Measurements from ENCODE around the gene NFKBIZ.

NFKBIZ gene

DNA sequence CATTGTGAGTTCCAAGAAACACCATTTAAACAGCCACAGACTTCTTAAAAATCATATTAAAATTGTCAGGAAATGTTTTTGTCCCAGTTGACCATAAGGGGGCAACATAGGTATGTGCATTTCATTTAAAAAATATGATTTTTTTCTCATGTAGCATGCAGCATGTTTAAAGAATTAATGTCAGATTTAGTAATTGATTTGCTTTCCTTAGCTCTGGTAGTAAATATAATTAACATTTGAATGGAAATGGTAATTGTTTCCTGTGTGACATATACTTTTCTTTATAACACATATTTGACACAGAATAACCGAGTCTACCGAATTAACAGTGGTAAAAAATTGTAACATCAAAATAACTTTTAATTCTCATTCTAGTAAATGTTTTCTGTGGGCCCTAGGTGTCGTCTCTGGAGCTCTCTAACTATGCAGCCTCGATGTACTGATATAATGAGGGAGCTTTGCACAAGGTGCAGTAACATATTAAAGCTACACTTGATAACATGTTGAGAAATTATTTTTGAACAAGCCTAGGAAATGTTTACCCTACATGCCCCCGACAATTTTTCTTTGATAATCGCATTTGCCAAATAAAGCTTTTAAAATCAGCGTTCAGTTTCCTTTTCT, 35.4 kb upstream of the NFKBIZ start:
- peak in 1 of 2 experiments; percentile 48 for DNase-seq (ENCODE audit: low read depth in 1 of 2, low spot score in 1 of 2)
- no peak for TF ChIP-seq JUND (IDR thresholded peaks at IDR 0.05; ENCODE audit: low read depth)
- in situ Hi-C loops (cut with HindIII; ENCODE audit: low pct_unique_long_range_greater_than_20kb, low sequenced_read_pairs), result no loop called here

DNA sequence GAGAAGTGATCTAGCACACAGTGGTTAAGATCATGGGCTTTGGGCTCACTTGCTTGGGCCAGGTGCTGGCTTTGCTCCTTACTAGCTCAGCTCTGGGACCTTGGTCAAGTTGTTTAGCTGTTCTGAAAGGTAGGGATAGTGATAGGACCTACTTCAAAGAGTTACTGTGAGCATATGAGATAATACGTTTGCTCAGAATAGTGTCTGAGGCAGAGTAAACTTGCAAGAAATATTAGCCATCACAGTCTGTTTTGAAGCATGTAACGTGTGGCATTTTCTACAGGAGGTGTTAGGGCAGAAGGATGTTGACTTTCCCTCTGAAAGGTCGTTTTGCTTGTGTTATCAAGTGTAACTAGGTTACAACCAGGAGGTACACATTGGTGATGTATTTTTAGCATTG, 34.5 kb upstream of the NFKBIZ start:
- no peak for DNase-seq (ENCODE audit: low read depth in 1 of 2, low spot score in 1 of 2)
- no peak for TF ChIP-seq JUND (IDR thresholded peaks at IDR 0.05; ENCODE audit: low read depth)
- in situ Hi-C loops (cut with HindIII; ENCODE audit: low pct_unique_long_range_greater_than_20kb, low sequenced_read_pairs), result no loop called here

DNA sequence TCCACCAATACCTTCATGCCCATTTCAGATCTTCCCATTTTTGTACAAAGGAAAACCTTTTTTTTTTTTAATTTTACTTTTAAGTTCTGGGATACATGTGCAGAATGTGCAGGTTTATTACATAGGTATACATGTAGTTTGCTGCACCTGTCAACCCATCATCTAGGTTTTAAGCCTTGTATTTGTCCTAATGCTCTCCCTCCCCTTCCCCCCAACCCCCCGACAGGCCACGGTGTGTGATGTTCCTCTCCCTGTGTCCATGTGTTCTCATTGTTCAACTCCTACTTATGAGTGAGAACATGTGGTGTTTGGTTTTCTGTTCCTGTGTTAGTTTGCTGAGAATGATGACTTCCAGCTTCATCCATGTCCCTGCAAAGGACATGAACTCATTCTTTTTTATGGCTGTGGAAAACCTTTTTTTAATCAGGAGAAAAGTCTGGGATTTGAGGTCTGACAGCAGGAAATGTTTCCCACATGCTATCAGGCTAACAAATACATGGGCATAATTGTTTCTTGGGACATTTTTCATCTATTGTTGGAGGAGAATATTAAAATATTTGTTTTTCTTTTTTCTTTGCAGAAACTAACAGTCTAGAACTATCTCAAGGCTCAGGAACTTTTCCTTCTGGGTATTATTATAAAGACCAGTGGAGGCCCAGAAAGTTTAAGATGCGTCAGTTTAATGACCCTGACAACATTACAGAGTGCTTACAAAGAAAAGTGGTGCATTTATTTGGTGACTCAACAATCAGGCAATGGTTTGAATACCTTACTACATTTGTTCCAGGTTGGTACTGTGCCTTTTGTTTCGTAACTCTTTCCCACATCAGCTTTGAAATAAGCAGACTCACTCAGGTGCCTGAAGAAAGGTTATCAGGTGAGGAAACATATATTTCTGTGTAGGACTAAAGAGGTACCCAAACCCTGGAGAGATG, 32.8 kb upstream of the NFKBIZ start:
- DNase-seq (ENCODE audit: low read depth in 1 of 2, low spot score in 1 of 2), result no peak
- in situ Hi-C loops (cut with HindIII; ENCODE audit: low pct_unique_long_range_greater_than_20kb, low sequenced_read_pairs), result no loop called here
- no peak for TF ChIP-seq JUND (IDR thresholded peaks at IDR 0.05; ENCODE audit: low read depth)

DNA sequence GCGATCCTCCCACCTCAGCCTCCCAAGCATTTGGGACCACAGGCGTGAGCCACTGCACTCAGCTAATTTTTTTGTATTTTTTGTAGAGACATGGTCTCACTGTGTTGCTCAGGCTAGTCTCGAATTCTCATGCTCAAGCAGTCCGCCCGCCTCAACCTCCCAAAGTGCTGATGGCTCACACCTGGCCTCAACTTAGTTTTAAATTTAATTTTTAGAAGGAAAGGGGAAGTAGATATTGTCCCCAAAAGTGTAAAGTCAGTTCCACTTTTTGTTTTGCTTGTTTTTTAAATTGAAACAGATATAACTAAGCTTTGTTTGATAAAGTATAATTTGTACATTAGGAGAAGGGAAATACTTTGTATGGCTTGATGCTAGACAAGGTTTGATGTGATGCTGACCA, 31.3 kb upstream of the NFKBIZ start:
- DNase-seq (ENCODE audit: low read depth in 1 of 2, low spot score in 1 of 2), result no peak
- in situ Hi-C loops (cut with HindIII; ENCODE audit: low pct_unique_long_range_greater_than_20kb, low sequenced_read_pairs), result no loop called here
- no peak for TF ChIP-seq JUND (IDR thresholded peaks at IDR 0.05; ENCODE audit: low read depth)

DNA sequence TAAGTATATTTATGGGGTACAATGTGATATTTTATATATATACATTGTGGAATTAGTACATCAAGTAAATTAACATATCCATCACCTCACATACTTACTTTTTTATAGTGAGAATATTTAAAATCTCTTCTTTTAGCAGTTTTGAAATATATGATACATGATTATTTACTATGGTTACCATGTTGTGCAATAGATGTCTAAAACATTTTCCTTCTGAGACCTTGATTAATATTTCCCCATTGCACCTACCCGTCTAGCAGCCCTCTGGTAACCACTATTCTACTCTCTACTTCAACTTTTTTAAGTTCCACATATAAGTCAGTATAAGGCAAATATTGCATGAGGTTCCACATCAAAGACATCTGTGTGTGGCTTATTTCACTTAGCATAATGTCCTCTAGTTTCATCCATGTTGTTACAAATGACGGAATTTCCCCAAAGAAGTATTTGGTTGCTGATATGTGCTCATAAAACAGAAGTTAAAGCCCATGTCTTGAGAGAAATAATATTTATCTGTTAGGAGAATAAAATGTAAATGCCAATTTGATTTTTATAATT, 29.6 kb upstream of the NFKBIZ start:
- no peak for TF ChIP-seq JUND (IDR thresholded peaks at IDR 0.05; ENCODE audit: low read depth)
- DNase-seq (ENCODE audit: low read depth in 1 of 2, low spot score in 1 of 2), result no peak
- in situ Hi-C loops (cut with HindIII; ENCODE audit: low pct_unique_long_range_greater_than_20kb, low sequenced_read_pairs), result no loop called here

DNA sequence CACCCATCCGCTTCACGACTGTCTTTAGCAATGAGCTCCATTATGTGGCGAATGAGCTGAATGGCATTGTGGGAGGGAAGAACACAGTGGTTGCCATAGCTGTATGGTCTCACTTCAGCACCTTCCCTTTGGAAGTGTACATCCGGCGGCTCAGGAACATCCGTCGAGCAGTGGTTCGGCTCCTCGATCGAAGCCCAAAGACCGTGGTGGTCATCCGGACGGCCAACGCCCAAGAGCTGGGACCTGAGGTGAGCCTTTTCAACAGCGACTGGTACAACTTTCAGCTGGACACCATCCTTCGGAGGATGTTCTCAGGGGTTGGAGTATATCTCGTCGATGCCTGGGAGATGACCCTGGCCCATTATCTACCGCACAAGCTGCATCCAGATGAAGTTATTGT, 27.8 kb upstream of the NFKBIZ start:
- TF ChIP-seq JUND (IDR thresholded peaks at IDR 0.05; ENCODE audit: low read depth), result no peak
- in situ Hi-C loops (cut with HindIII; ENCODE audit: low pct_unique_long_range_greater_than_20kb, low sequenced_read_pairs), result no loop called here
- no peak for DNase-seq (ENCODE audit: low read depth in 1 of 2, low spot score in 1 of 2)

DNA sequence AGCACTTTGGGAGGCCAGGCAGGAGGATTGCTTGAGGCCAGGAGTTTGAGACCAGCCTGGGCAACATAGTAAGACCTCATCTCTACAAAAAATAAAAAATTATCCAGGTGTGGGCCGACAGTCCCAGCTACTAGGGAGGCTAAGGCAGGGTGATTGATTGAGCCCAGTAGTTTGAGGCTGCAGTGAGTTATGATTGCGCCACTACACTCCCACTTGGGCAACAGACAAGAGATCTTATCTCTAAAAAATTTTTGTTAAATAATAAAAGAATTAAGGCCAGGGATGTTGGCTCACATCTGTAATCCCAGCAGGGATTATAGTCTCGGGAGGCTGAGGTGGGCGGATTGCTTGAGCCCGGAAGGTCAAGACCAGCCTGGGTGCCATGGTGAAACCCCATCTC, 25.8 kb upstream of the NFKBIZ start:
- in situ Hi-C loops (cut with HindIII; ENCODE audit: low pct_unique_long_range_greater_than_20kb, low sequenced_read_pairs), result no loop called here
- no peak for DNase-seq (ENCODE audit: low read depth in 1 of 2, low spot score in 1 of 2)
- no peak for TF ChIP-seq JUND (IDR thresholded peaks at IDR 0.05; ENCODE audit: low read depth)

DNA sequence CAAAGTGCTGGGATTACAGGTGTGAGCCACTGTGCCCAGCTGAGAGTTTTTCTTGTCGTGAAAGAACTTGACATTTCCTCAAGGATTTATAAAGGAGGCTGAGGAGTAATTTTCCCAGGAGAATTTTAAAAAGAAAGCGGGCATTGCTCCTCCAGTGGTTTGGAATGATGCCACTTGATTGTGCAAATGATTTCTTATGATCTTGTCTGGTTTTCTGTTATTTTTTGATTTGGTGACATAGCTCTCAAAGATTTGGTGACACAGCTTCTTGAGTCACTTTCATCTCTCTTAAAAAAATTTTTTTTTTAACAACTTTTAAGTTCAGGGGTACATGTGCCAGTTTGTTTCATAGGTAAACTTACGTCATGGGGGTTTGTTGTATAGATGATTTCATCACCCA, 24.6 kb upstream of the NFKBIZ start:
- no peak for DNase-seq (ENCODE audit: low read depth in 1 of 2, low spot score in 1 of 2)
- in situ Hi-C loops (cut with HindIII; ENCODE audit: low pct_unique_long_range_greater_than_20kb, low sequenced_read_pairs), result no loop called here
- no peak for TF ChIP-seq JUND (IDR thresholded peaks at IDR 0.05; ENCODE audit: low read depth)

DNA sequence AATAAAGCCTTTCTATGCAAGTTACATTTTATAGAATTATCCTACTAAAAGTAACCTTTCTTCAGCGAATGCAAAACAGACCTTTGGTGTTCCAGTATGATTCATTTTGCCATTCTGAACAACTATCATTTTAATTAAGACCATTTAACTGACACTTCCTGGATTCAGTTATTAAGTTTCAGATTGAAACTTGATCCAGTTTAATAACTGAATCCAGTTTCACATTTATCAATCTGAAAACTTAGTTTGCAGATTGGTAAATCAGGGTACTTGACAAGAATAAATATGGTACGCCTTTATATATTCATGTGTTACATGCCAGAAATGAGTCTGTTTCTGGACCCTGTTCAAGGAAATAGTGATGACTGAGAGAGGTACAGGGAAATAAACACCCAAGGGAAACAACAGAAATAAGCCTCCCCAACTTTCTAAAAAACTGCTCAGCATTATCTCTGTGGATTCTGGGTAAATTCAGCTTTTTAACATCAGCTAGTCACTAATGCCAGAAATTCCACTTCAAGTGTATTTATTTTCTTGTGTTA, 23.3 kb upstream of the NFKBIZ start:
- TF ChIP-seq JUND (IDR thresholded peaks at IDR 0.05; ENCODE audit: low read depth), result no peak
- in situ Hi-C loops (cut with HindIII; ENCODE audit: low pct_unique_long_range_greater_than_20kb, low sequenced_read_pairs), result no loop called here
- no peak for DNase-seq (ENCODE audit: low read depth in 1 of 2, low spot score in 1 of 2)

DNA sequence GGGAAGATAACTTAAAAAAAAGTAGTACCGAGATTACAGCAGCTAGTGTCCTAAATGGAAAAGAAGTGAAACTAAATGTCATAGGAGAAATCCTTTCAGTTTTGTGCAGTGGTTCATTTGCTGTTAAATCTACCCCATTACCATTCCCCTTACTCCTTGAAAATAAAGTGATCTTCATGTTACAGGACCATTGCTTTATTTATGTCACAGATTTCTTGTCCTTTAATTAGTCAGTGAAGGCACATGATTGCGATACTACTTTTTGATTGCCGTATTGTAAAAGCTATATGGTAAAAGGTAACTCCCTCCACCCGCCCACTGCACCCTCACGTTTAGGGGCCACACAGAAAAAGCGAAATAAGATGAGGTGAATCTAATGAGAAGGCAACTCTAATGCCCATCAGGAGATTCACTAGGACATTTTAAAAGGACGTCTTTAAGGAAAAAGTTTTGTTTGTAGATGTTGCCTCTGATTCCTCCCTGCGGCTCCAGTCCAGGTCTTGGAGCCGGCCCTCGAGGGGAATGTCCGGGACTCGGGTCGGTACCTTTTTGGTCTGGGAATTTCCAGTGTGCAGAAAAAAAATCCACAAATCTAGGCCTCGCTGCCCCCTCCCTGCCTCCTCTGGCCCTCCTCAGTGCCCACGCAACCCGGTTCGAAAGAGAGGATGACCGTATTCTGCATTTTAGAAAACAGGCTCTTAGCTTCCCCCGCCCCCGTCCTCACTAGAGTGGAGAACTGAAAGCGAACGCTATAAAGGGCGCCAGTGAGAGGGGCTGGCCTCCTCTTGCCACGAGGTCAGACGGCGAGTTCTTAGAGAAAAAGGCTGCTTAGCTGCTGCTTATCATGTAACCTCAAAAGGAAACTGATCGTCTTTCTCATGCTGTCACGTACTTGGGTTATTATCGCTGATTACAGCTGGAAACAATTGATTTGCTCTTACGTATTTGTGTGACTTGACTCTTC, 21.8 kb upstream of the NFKBIZ start:
- in situ Hi-C loops (cut with HindIII; ENCODE audit: low pct_unique_long_range_greater_than_20kb, low sequenced_read_pairs), result no loop called here
- DNase-seq (ENCODE audit: low read depth in 1 of 2, low spot score in 1 of 2), result peak in 1 of 2 experiments; percentile 60
- TF ChIP-seq JUND (IDR thresholded peaks at IDR 0.05; ENCODE audit: low read depth), result no peak

DNA sequence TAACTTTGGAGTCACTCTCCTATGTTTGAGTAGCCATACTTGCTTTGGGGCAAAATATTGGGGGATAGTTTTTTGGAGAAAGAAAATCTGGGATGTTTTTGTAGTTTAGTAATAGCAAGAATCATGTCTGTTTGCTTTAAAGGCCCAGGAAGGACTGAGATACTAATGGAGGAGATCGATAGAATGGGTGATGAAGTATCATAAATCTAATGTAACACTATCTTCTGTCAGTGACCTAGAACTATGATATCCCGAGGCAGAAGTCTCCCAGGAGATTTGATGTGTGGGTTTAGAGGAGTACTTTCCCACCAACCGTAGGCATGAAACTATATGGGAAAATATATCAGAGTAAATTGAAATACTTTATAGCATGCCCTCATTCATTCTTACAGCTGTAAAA, 21.0 kb upstream of the NFKBIZ start:
- no peak for TF ChIP-seq JUND (IDR thresholded peaks at IDR 0.05; ENCODE audit: low read depth)
- in situ Hi-C loops (cut with HindIII; ENCODE audit: low pct_unique_long_range_greater_than_20kb, low sequenced_read_pairs), result no loop called here
- DNase-seq (ENCODE audit: low read depth in 1 of 2, low spot score in 1 of 2), result no peak
